Measurements from ENCODE around the gene NKAIN2.

Gene NKAIN2

DNA sequence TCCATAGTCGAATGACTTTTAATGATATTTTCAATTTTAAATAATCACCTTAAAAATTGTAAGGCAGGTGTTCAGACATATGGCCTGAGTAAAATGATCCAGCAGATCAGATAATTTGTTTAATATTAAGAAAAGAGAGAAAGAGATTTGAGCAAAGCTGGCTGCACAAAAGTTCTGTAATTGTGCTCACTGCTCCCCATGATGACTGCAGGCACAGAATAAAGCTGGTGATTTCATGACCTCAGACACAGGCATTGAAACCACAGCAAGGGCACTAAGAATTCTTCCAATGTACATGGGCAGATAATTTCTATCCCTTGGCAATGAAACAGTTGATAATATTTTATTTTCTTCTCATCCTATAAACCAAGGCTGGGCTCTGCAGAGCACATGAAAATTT, 553.1 kb downstream of the NKAIN2 start:
- no peak overlapping the region for H3K4me3 ChIP-seq (replicated peaks; ENCODE audit: low read depth, low read length)
- DNase-seq (ENCODE audit: extremely low read depth, low read depth) = no peak
- TF ChIP-seq, protein P1, sequence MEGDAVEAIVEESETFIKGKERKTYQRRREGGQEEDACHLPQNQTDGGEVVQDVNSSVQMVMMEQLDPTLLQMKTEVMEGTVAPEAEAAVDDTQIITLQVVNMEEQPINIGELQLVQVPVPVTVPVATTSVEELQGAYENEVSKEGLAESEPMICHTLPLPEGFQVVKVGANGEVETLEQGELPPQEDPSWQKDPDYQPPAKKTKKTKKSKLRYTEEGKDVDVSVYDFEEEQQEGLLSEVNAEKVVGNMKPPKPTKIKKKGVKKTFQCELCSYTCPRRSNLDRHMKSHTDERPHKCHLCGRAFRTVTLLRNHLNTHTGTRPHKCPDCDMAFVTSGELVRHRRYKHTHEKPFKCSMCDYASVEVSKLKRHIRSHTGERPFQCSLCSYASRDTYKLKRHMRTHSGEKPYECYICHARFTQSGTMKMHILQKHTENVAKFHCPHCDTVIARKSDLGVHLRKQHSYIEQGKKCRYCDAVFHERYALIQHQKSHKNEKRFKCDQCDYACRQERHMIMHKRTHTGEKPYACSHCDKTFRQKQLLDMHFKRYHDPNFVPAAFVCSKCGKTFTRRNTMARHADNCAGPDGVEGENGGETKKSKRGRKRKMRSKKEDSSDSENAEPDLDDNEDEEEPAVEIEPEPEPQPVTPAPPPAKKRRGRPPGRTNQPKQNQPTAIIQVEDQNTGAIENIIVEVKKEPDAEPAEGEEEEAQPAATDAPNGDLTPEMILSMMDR (IDR thresholded peaks at IDR 0.05; ENCODE audit: low read depth, low read length, missing control alignments) = no peak

DNA sequence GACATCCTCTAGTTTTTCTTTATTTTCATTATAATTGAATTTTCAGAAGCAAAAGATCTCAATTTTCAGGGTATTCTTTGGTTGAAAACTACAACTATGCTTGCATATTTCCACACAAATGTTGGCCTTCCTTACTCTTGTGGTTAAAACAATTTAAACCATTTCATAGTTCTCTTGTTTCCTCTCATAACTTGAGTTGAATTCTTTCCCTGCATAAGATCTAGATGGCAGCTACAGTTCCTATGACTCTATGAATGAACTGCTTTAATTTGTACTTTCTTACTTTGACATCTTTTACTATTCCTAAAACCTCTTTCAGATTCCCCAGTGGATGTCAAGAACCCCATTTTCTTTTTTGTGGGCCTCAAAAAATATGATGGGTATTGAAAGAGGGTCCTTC, 564.5 kb downstream of the NKAIN2 start:
- no peak for DNase-seq (ENCODE audit: extremely low read depth, low read depth)
- no peak overlapping the region for H3K4me3 ChIP-seq (replicated peaks; ENCODE audit: low read depth, low read length)
- TF ChIP-seq, protein P1 (IDR thresholded peaks at IDR 0.05; ENCODE audit: low read depth, low read length, missing control alignments) = no peak

DNA sequence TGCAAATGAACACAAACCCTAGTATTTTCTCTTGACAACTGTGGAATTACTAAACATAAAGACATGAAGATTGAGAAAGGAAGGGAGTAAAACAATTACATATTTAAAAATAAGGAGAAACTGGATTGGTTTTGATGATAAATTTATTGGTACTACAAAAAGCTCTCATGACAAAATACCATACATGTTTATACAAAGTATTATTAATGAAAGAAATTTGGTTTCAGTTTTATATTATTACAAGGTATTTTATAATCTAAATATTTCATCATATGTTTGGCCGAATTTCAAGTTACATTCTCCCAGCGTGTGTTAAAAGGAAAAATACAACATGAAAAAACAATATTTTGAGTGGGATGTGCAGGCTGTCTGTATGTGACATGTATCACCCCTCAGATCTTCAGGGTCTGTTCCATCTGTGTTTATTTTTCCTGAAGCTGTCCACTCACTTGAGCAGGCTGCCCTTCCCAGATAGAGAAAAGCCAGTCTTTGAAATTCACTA, 568.4 kb downstream of the NKAIN2 start:
- H3K4me3 ChIP-seq (replicated peaks; ENCODE audit: low read depth, low read length) = no peak overlapping the region
- TF ChIP-seq, protein P1 (IDR thresholded peaks at IDR 0.05; ENCODE audit: low read depth, low read length, missing control alignments) = no peak
- no peak for DNase-seq (ENCODE audit: extremely low read depth, low read depth)

DNA sequence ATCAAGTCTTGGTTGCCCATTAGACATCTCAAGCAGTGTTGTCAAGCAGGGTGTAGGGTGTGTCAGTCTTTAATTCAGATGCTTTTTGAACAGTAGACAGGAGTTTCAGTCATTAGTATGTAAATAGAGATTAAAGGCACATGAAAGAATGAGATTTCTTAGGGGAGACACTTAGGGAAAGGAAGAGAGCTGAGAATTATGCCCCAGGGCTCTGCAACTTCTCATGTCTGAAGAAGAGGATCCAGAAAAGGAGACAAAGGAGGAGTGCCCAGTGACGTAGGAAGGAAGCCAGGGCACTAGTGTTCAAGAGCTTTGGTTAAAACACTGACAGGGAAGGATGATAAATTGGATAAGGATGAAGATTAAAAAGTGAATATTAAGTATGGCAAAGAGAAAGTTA, 569.7 kb downstream of the NKAIN2 start:
- DNase-seq (ENCODE audit: extremely low read depth, low read depth) = no peak
- H3K4me3 ChIP-seq (replicated peaks; ENCODE audit: low read depth, low read length) = no peak overlapping the region
- TF ChIP-seq, protein P1 (IDR thresholded peaks at IDR 0.05; ENCODE audit: low read depth, low read length, missing control alignments) = no peak

- H3K4me3 ChIP-seq (replicated peaks; ENCODE audit: low read depth, low read length) = no peak overlapping the region
- TF ChIP-seq, protein P1 (IDR thresholded peaks at IDR 0.05; ENCODE audit: low read depth, low read length, missing control alignments) = no peak
- DNase-seq (ENCODE audit: extremely low read depth, low read depth) = no peak
These were observed 585.5 kb downstream of the NKAIN2 start for GRCh38 chr6:124389127-124389526.

GRCh38 chr6:124393536-124393935, 589.9 kb downstream of the NKAIN2 start:
- TF ChIP-seq, protein P1 (IDR thresholded peaks at IDR 0.05; ENCODE audit: low read depth, low read length, missing control alignments) = no peak
- H3K4me3 ChIP-seq (replicated peaks; ENCODE audit: low read depth, low read length) = no peak overlapping the region
- no peak for DNase-seq (ENCODE audit: extremely low read depth, low read depth)

- TF ChIP-seq, protein P1 (IDR thresholded peaks at IDR 0.05; ENCODE audit: low read depth, low read length, missing control alignments) = no peak
- DNase-seq (ENCODE audit: extremely low read depth, low read depth) = no peak
- no peak overlapping the region for H3K4me3 ChIP-seq (replicated peaks; ENCODE audit: low read depth, low read length)
These were observed 592.7 kb downstream of the NKAIN2 start for GRCh38 chr6:124396361-124396760.

Measured in HFF-Myc (cell line).